Motor neuron (in vitro differentiated cells): ENCODE data around the gene VPS26C. TPM values are rescaled to one million over a fixed set of nuclear protein-coding genes. Genes with fewer than 3 reads are reported as not detected.

Experiments used
- ATAC-seq, 8 experiments: fragments of 200-7000 bp; cut with Tn5 transposase; replicated peaks in 6 of 8; 2 replicates each; pipeline ENCODE4 v1.8.0; 2021; ENCODE audit warnings: mild to moderate bottlenecking in 8 of 8, moderate library complexity in 8 of 8
- H3K27ac ChIP-seq, 2 donors: fragments of 250-450 bp; sonication (Bioruptor Pico); 2 replicates each; pipeline ENCODE4 v1.9.0; 2021; ENCODE audit warnings: antibody characterized with exemption in 2 of 2, mild to moderate bottlenecking in 2 of 2, moderate library complexity in 1 of 2
- H3K4me1 ChIP-seq, 2 donors: fragments of 250-450 bp; sonication (Bioruptor Pico); replicated peaks in 1 of 2; 2 replicates each; pipeline ENCODE4 v1.6.1; 2021; ENCODE audit warnings: antibody characterized with exemption in 2 of 2, mild to moderate bottlenecking in 2 of 2, moderate library complexity in 1 of 2
- H3K4me3 ChIP-seq, 5 donors: fragments of 250-450 bp; sonication (Bioruptor Pico); 2 replicates each; pipeline ENCODE4 v1.9.0; 2021; ENCODE audit warnings: antibody characterized with exemption in 5 of 5, mild to moderate bottlenecking in 5 of 5, moderate library complexity in 4 of 5
- WGBS, 10 experiments: fragments of 450-650 bp; shearing (Covaris generic); methylation state at CpG; one replicate each; pipeline ENCODE4 v1.0.0; 2022; 5-methylcytosine and 5-hydroxymethylcytosine counted together
- in situ Hi-C, 9 experiments: fragments of 400-800 bp; cut with MboI; loops; one replicate each; pipeline ENCODE4 v1.15.0; 2021; ENCODE audit warnings: low sequenced_read_pairs in 9 of 9, low pct_unique_long_range_greater_than_20kb in 2 of 9; ENCODE audit not compliant: unreplicated experiment in 9 of 9
- total RNA-seq, 8 experiments: library from RNA; unstranded; fragments of 300-600 nt; gene quantifications; 2 replicates each; pipeline versions ENCODE4 v1.2.3 to v1.2.4, GENCODE V29; 2022

VPS26C gene
- total RNA-seq, 8 experiments from 2014 or later, result 28.3 to 43.8 (median 37.0) TPM

DNA sequence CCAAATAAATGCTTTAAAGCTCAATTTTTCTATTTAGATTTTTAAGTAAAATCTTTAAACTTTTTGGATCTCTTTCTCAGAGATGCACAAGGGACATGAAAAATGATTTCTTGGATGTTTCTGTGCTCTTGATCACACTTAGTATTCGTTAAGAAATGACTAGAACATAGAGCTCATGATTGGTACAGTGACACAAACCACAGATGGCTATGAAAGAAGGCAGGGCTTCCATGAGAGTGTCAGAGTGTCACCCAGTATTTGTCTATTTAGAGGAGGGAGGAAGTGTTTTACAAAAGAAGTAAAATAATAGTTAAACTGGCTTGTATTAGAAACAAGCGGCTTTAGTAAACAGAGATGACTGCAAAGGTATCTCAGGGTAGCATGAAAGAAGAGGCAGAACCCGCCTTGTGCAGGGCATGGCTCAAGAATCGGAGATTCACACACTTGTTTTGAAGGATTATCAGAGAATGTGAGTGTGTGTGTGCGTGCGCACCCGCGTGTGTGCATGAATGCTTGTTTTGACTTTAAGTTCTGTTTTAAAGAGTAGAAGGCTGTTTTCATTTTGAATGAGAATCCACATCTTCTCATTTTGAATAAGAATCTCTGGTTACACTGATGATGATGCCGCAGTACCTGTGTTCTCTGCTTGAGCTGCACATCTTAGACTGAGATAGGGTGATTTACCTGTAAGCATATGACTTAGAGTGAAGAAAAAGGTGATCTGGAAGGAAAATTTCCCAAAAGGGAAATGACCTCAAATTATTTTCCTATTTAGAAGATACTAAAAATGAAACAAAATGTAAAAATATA is 82.1 kb downstream of the VPS26C start:
- H3K27ac ChIP-seq, result no peak overlapping the region
- 87 to 100% (median 94%) methylated on average over 2 to 9 of the region's 9 CpGs; no CpG with 5 or more reads in 1 of the 10 experiments for WGBS, 10 experiments
- no peak overlapping the region for H3K4me3 ChIP-seq
- no peaks in the 10 kb centered on the region for H3K4me1 ChIP-seq
- ATAC-seq, result no peak
- in situ Hi-C loops, result no loop called here

DNA sequence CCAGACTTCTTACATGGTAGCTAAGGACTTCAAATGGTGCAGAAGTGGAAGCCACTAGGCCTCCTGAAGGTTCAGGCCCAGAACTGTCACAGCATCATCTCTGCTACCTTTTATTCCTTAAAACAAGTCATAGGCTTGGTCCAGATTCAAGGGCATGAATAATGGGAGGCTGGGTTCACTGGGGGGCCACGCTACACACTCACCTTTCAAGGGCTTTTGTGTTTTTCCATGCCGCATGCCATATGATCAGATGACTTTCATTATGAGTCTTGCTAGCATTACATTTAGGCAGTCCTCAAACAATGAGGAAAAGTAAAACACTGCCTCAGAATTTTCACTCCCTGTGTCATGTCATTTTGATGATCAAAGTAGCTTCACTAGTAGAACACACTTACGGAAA is 83.4 kb downstream of the VPS26C start:
- Histone ChIP-seq H3K4me1 (no peaks in the 10 kb centered on the region), H3K27ac (no peak overlapping the region), H3K4me3 (no peak overlapping the region)
- ATAC-seq, result no peak
- in situ Hi-C loops, result no loop called here
- 94 to 100% (median 100%) methylated on average over 1 to 3 of the region's 3 CpGs; no CpG with 5 or more reads in 2 of the 10 experiments for WGBS, 10 experiments

- in situ Hi-C loops, result no loop called here
- no peaks in the 10 kb centered on the region for H3K4me1 ChIP-seq
- no peak overlapping the region for H3K27ac ChIP-seq
- 90 to 100% (median 100%) methylated on average over 1 to 6 of the region's 6 CpGs; no CpG with 5 or more reads in 3 of the 10 experiments for WGBS, 10 experiments
- ATAC-seq, result no peak
- H3K4me3 ChIP-seq, result no peak overlapping the region
These were observed 84.9 kb downstream of the VPS26C start for GRCh38 chr21:37182222-37182621.

- WGBS, 10 experiments, result 60 to 100% (median 97%) methylated on average over 1 to 3 of the region's 3 CpGs; no CpG with 5 or more reads in 1 of the 10 experiments
- ATAC-seq, result no peak
These were observed 86.1 kb downstream of the VPS26C start for GRCh38 chr21:37181059-37181458.

DNA sequence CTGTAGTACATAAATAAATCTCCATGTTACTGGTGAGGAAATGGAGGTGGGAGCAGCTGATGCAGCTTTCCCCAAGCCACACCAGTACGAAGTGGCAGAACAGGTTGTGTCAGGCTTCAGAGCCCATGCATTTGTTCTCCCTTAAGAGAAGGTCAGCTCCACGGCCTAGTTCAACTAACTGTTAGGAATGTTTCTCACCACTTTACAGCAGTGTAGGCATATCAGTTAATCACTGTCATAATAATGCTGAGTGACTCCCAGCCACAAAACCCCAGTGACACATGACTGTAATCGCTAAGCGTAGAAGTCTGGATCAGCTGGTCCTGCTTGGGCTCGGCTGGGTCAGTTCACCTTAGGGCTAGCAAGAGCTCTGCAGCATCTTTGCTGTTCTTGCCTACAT is 90.4 kb downstream of the VPS26C start:
- H3K4me3 ChIP-seq, result no peak overlapping the region
- H3K4me1 ChIP-seq, result no peaks in the 10 kb centered on the region
- H3K27ac ChIP-seq, result no peak overlapping the region
- in situ Hi-C loops, result no loop called here
- WGBS, 10 experiments, result 83 to 100% (median 95%) methylated on average over 1 to 2 of the region's 5 CpGs; no CpG with 5 or more reads in 4 of the 10 experiments
- no peak for ATAC-seq

More at GRCh38 chr21:37181059-37181458, 86.1 kb downstream of the VPS26C start:
- in situ Hi-C loops, result no loop called here
- H3K4me3 ChIP-seq, result no peak overlapping the region
- H3K4me1 ChIP-seq, result no peaks in the 10 kb centered on the region
- H3K27ac ChIP-seq, result no peak overlapping the region

Other genes with a start within 250 kb of the VPS26C start
- 10 to 100 TPM; 14.3 to 51.6 (median 22.1) TPM for gene PIGP, start 194.3 kb downstream of the VPS26C start, total RNA-seq
- gene TTC3, start 194.1 kb downstream of the VPS26C start, total RNA-seq, result 100 to 1,000 TPM; 118 to 422 (median 314) TPM
- gene DYRK1A, start 99.4 kb upstream of the VPS26C start, total RNA-seq, result 10 to 100 TPM; 37.3 to 65.7 (median 53.6) TPM